ENCODE measurements around the gene POLE2.

The POLE2 gene

GRCh38 chr14:49607583-49607982 is 80.4 kb downstream of the POLE2 start:
- Histone ChIP-seq H3K4ac (ENCODE audit: low read depth, low read length) (no peak overlapping the region), H3K27me3 (ENCODE audit: insufficient read depth, low read length) (no peaks in the 10 kb centered on the region), H2BK12ac (ENCODE audit: low read length) (no peak overlapping the region), H2AFZ (ENCODE audit: insufficient read depth, low read length, poor library complexity) (no peak overlapping the region), H3K9ac (ENCODE audit: low read length) (no peak overlapping the region), H4K91ac (ENCODE audit: low read depth, low read length) (no peak overlapping the region), H4K12ac (ENCODE audit: low read depth, low read length) (no peak overlapping the region), H3K27ac (ENCODE audit: low read depth, low read length) (no peak overlapping the region), H3K36me3 (ENCODE audit: control insufficient read depth in 1 of 2, insufficient read depth in 2 of 2, low read length in 2 of 2) (peaks cover 14 to 15% of the 10 kb centered on the region in 2 experiments), H3K4me1 (ENCODE audit: control insufficient read depth in 1 of 2, insufficient read depth in 2 of 2, low read length in 2 of 2) (no peaks in the 10 kb centered on the region), H3K4me2 (ENCODE audit: low read length) (no peak overlapping the region), H3K4me3 (ENCODE audit: low read depth, low read length) (no peak overlapping the region), H3K18ac (ENCODE audit: low read length) (no peak overlapping the region), H2AK5ac (ENCODE audit: low read length) (no peak overlapping the region), H3K79me2 (ENCODE audit: control insufficient read depth, insufficient read depth, low read length, poor library complexity) (no peaks in the 10 kb centered on the region), H3K14ac (ENCODE audit: low read length) (no peak overlapping the region), H4K8ac (ENCODE audit: low read depth, low read length) (no peak overlapping the region), H3K23ac (ENCODE audit: low read length) (no peak overlapping the region), H3K79me1 (ENCODE audit: low read length) (no peaks in the 10 kb centered on the region), H2BK5ac (ENCODE audit: low read depth, low read length, poor library complexity) (no peak overlapping the region), H3K9me3 (ENCODE audit: insufficient read depth, low read depth, low read length) (no peaks in the 10 kb centered on the region), H2BK120ac (ENCODE audit: insufficient read depth, low read length, poor library complexity) (no peak overlapping the region)
- WGBS (ENCODE audit: extremely low coverage, insufficient coverage, insufficient read length) = no CpG with 5 or more reads among the region's 6 CpGs
- no peak for DNase-seq

DNA sequence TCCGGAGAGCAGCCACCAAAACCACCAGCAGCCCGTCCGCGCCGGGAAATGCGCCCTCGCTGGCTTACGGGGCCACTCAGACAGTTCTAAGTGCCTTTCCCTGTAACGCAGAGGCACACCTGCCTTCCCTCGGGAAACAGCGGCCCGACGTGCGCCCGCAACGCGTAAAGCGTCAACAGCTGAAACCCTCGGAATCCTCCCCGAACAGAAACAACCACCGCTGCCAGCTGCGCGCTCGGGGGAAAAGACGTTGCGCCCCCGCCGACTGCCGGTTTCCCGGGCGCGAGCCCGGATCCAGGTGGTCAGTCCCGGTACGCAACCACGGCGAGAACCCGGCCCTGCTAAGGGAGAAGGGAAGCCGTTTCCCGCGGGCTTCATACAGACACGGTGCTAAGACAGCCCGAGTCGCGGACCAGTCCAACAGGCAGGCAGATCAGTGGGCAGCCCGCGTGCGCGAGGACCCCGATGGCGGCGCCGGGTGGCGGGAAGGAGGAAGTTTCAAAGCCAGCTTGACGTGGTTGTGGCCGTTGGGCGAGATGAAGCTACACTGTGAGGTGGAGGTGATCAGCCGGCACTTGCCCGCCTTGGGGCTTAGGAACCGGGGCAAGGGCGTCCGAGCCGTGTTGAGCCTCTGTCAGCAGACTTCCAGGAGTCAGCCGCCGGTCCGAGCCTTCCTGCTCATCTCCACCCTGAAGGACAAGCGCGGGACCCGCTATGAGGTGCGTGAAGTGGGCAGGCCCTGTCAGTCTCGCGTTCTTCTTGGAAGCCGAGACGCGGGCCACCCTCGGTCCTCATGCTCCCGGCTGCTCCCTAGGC is 89.3 kb downstream of the POLE2 start, which contains the start of gene LRR1:
TSS of gene LRR1 (plus strand) at position 456 of the 816 bp plus-strand sequence. CDS start at position 537, 81 bp downstream.
- Histone ChIP-seq H4K12ac (ENCODE audit: low read depth, low read length) (peak within 1 kb of the TSS; percentile 94), H2AK5ac (ENCODE audit: low read length) (peak within 1 kb of the TSS; percentile 33), H2BK5ac (ENCODE audit: low read depth, low read length, poor library complexity) (peak within 1 kb of the TSS; percentile 95), H4K8ac (ENCODE audit: low read depth, low read length) (peak within 1 kb of the TSS; percentile 96), H3K79me2 (ENCODE audit: control insufficient read depth, insufficient read depth, low read length, poor library complexity) (peaks cover 10% of the 10 kb centered on the region), H2BK12ac (ENCODE audit: low read length) (peak within 1 kb of the TSS; percentile 37), H2AFZ (ENCODE audit: insufficient read depth, low read length, poor library complexity) (peak within 1 kb of the TSS; percentile 99), H3K9me3 (ENCODE audit: insufficient read depth, low read depth, low read length) (no peaks in the 10 kb centered on the region), H3K18ac (ENCODE audit: low read length) (peak within 1 kb of the TSS; percentile 93), H3K4me2 (ENCODE audit: low read length) (peak within 1 kb of the TSS; percentile 98), H2BK120ac (ENCODE audit: insufficient read depth, low read length, poor library complexity) (peak within 1 kb of the TSS; percentile 44), H3K27ac (ENCODE audit: low read depth, low read length) (peak within 1 kb of the TSS; percentile 95), H3K4me3 (ENCODE audit: low read depth, low read length) (peak within 1 kb of the TSS; percentile 85), H3K4ac (ENCODE audit: low read depth, low read length) (peak within 1 kb of the TSS; percentile 57), H3K4me1 (ENCODE audit: control insufficient read depth in 1 of 2, insufficient read depth in 2 of 2, low read length in 2 of 2) (no peaks in the 10 kb centered on the region), H3K79me1 (ENCODE audit: low read length) (peaks cover 16% of the 10 kb centered on the region), H3K23ac (ENCODE audit: low read length) (no peak within 1 kb of the TSS), H3K36me3 (ENCODE audit: control insufficient read depth in 1 of 2, insufficient read depth in 2 of 2, low read length in 2 of 2) (peaks cover 0 to 2% of the 10 kb centered on the region in 2 experiments), H3K14ac (ENCODE audit: low read length) (peak within 1 kb of the TSS; percentile 85), H3K9ac (ENCODE audit: low read length) (peak within 1 kb of the TSS; percentile 85), H4K91ac (ENCODE audit: low read depth, low read length) (peak within 1 kb of the TSS; percentile 89), H3K27me3 (ENCODE audit: insufficient read depth, low read length) (no peaks in the 10 kb centered on the region)
- peak; percentile 85 to 89 for DNase-seq
- WGBS (ENCODE audit: extremely low coverage, insufficient coverage, insufficient read length) = no CpG with 5 or more reads among the region's 77 CpGs

DNA sequence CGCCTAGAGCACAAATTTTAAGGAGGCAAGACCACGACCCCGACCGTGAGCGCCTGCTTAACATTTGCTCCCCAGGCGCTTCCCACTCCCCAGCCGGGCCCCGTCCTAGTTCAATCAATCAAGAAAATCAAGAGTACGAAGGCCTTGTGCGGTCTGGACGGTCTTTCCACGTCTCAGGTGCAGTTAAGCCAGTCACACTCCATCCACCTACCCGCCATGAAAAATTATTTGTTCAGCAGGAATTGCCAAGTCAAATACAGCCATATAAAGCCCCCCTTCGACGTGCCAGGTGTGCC is 89.9 kb downstream of the POLE2 start:
- no peaks in the 10 kb centered on the region for H3K27me3 ChIP-seq (ENCODE audit: insufficient read depth, low read length)
- peak overlapping the region; percentile 85 for H3K14ac ChIP-seq (ENCODE audit: low read length)
- H3K4me1 ChIP-seq (ENCODE audit: control insufficient read depth in 1 of 2, insufficient read depth in 2 of 2, low read length in 2 of 2) = no peaks in the 10 kb centered on the region
- H3K4ac ChIP-seq (ENCODE audit: low read depth, low read length) = peak overlapping the region; percentile 57
- H4K8ac ChIP-seq (ENCODE audit: low read depth, low read length) = peak overlapping the region; percentile 96
- H2AK5ac ChIP-seq (ENCODE audit: low read length) = no peak overlapping the region
- H3K9ac ChIP-seq (ENCODE audit: low read length) = peak overlapping the region; percentile 85
- H2BK120ac ChIP-seq (ENCODE audit: insufficient read depth, low read length, poor library complexity) = peak overlapping the region; percentile 44
- WGBS (ENCODE audit: extremely low coverage, insufficient coverage, insufficient read length) = no CpG with 5 or more reads among the region's 15 CpGs
- H2AFZ ChIP-seq (ENCODE audit: insufficient read depth, low read length, poor library complexity) = peak overlapping the region; percentile 99
- peak overlapping the region; percentile 89 for H4K91ac ChIP-seq (ENCODE audit: low read depth, low read length)
- DNase-seq = no peak
- H2BK5ac ChIP-seq (ENCODE audit: low read depth, low read length, poor library complexity) = peak overlapping the region; percentile 95
- no peaks in the 10 kb centered on the region for H3K9me3 ChIP-seq (ENCODE audit: insufficient read depth, low read depth, low read length)
- peak overlapping the region; percentile 93 for H3K18ac ChIP-seq (ENCODE audit: low read length)
- H3K36me3 ChIP-seq (ENCODE audit: control insufficient read depth in 1 of 2, insufficient read depth in 2 of 2, low read length in 2 of 2) = peaks cover 0 to 2% of the 10 kb centered on the region in 2 experiments
- H4K12ac ChIP-seq (ENCODE audit: low read depth, low read length) = peak overlapping the region; percentile 94
- H3K4me3 ChIP-seq (ENCODE audit: low read depth, low read length) = peak overlapping the region; percentile 85
- peak overlapping the region; percentile 95 for H3K27ac ChIP-seq (ENCODE audit: low read depth, low read length)
- no peak overlapping the region for H3K23ac ChIP-seq (ENCODE audit: low read length)
- peaks cover 16% of the 10 kb centered on the region for H3K79me1 ChIP-seq (ENCODE audit: low read length)
- peak overlapping the region; percentile 37 for H2BK12ac ChIP-seq (ENCODE audit: low read length)
- peak overlapping the region; percentile 97 for H3K4me2 ChIP-seq (ENCODE audit: low read length)
- H3K79me2 ChIP-seq (ENCODE audit: control insufficient read depth, insufficient read depth, low read length, poor library complexity) = peaks cover 10% of the 10 kb centered on the region

- H2BK12ac ChIP-seq (ENCODE audit: low read length) = no peak overlapping the region
- no peak overlapping the region for H4K12ac ChIP-seq (ENCODE audit: low read depth, low read length)
- peaks cover 13% of the 10 kb centered on the region for H3K79me1 ChIP-seq (ENCODE audit: low read length)
- H3K27me3 ChIP-seq (ENCODE audit: insufficient read depth, low read length) = no peaks in the 10 kb centered on the region
- H3K9me3 ChIP-seq (ENCODE audit: insufficient read depth, low read depth, low read length) = no peaks in the 10 kb centered on the region
- DNase-seq = no peak
- H3K27ac ChIP-seq (ENCODE audit: low read depth, low read length) = no peak overlapping the region
- H3K18ac ChIP-seq (ENCODE audit: low read length) = no peak overlapping the region
- no peak overlapping the region for H3K4ac ChIP-seq (ENCODE audit: low read depth, low read length)
- H3K36me3 ChIP-seq (ENCODE audit: control insufficient read depth in 1 of 2, insufficient read depth in 2 of 2, low read length in 2 of 2) = no peaks in the 10 kb centered on the region
- no peak overlapping the region for H3K4me2 ChIP-seq (ENCODE audit: low read length)
- no peak overlapping the region for H2BK120ac ChIP-seq (ENCODE audit: insufficient read depth, low read length, poor library complexity)
- no peak overlapping the region for H4K91ac ChIP-seq (ENCODE audit: low read depth, low read length)
- no CpG with 5 or more reads among the region's 4 CpGs for WGBS (ENCODE audit: extremely low coverage, insufficient coverage, insufficient read length)
- H4K8ac ChIP-seq (ENCODE audit: low read depth, low read length) = no peak overlapping the region
- no peak overlapping the region for H3K23ac ChIP-seq (ENCODE audit: low read length)
- H3K14ac ChIP-seq (ENCODE audit: low read length) = no peak overlapping the region
- H3K9ac ChIP-seq (ENCODE audit: low read length) = no peak overlapping the region
- no peak overlapping the region for H2AFZ ChIP-seq (ENCODE audit: insufficient read depth, low read length, poor library complexity)
- H2AK5ac ChIP-seq (ENCODE audit: low read length) = no peak overlapping the region
- H3K4me3 ChIP-seq (ENCODE audit: low read depth, low read length) = no peak overlapping the region
- H2BK5ac ChIP-seq (ENCODE audit: low read depth, low read length, poor library complexity) = no peak overlapping the region
- no peaks in the 10 kb centered on the region for H3K4me1 ChIP-seq (ENCODE audit: control insufficient read depth in 1 of 2, insufficient read depth in 2 of 2, low read length in 2 of 2)
- H3K79me2 ChIP-seq (ENCODE audit: control insufficient read depth, insufficient read depth, low read length, poor library complexity) = peaks cover 10% of the 10 kb centered on the region
These were observed 93.5 kb downstream of the POLE2 start for GRCh38 chr14:49594347-49595091.
